ENCODE data around the gene SRSF7.
A peak's percentile ranks its signal among the peaks of the same experiment; 100 is the strongest.
"Not testable (repeated sequence)": the region's sequence is repeated elsewhere in the genome, so short reads cannot be mapped to it uniquely, and the experiment has no call there.

Gene SRSF7

DNA sequence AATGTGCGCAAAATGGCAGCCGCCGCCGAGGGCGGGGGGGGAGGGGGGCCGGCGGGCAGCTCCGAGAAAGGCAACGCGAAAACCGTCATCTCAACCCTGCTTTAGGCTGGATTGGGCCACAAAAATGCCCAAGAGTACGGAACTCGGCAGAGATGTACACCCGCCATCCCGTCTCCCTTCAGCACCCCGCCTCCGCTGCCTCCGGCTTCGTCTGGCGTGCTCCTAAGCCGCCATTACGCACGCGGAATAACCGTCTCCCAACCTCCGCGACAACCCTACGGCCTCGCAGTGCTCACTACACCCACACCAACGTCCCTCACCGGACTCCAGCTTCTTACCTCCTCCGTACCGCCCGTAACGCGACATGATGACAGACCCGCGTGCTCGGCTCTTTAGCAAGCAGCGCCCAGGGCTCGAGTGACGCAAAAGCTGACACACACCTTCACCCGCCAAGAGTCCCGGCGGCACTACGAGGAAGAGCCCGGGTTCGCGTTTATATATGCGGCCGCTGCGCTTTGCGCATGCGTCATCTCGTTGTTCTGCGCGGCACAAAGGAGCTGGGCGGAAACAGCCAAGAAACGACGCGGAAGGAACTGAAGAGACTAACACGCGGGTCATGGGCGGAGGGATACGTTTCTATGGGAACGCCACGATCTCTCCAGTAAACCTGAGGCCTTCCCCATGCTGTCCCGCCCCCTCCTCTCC, at the start of gene SRSF7:
TSS of gene SRSF7 (minus strand) at position 471 of the 705 bp plus-strand sequence. CDS start at position 366, 105 bp downstream.
- peak; percentile 98 to 99 for DNase-seq

DNA sequence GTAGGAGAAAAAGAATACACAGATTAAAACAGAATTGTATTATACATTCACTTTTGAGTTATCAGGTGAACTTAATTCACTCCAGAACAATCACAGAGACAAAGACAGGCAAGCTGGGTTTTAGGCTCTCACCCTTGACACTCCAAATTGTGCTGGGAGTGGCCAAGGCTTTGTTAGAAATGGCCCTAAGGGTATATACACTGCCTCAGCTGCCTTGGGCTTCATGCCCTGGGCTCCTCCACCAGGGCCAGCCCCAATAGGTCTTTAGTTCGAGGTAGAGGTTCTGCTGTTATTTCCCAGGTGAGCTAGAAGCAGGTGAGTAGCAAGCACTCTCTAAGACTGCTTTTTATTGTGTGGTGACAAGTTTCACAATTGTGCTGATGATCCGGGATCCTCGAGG, 46.8 kb upstream of the SRSF7 start:
- no peak for DNase-seq

DNA sequence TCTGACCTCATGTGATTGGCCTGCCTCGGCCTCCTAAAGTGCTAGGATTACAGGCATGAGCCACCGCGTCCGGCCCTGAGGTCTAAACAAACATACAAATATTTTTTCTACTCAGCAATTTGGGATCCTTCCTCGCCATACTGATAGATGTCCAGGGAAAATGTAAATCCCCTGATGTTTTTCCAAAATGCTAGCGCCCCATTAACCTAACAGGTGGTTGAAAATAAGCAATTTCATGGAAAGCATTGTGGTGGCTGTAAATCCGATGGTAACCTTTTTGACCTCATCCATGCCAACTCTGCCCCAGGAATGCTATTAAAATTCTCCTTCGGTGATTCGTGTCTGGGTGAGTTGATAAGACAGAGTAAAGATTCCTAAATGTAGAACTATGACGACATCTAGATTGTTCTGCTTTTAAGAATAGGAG, 46.1 kb upstream of the SRSF7 start:
- no peak for DNase-seq

DNA sequence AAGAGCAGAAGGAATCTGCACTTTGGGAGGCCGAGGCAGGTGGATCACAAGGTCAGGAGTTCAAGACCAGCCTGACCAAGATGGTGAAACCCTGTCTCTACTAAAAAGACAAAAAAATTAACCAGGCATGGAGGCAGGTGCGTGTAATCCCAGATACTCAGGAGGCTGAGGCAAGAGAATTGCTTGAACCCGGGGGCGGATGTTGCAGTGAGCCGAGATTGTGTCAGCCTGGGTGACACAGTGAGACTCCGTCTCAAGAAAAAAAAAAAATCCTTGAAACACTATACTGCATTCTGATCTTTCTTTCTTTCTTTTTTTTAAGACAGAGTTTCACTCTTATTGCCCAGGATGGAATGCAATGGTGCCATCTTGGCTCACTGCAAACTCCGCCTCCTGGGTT, 43.9 kb upstream of the SRSF7 start:
- DNase-seq, result not testable (repeated sequence)

DNA sequence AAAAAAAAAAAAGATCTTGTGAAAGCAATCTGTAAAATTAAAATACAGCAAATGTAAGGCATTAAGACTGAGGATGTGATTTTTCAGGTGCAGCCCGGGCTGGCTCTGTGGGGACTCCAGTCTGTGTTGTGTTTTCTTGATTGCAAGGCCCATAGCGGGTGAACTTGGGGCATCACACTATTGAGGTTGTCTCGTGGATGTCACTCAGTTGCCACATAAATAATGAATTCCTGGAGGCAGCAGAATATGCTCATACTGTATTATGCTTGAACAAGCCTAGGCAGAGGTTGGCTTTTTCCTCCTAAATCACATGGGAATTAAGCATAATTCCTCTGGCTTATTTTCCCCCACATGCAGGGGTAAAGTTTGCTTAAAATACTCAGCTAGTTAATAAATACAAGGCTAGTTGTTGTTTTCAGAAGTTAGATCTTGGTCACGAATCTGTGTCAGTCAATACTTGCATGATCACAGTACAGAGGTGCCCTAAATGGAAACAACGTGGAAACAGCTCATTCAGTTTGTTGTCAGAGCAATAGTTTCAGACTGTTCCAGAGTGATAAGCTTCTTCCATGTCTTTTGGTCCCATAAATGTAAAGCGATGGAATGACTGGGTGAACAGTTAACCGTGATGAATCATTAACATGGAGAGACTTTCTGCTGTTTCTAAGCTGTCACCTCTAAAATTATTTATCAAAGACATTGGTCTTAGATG, 43.2 kb upstream of the SRSF7 start:
- DNase-seq, result no peak

DNA sequence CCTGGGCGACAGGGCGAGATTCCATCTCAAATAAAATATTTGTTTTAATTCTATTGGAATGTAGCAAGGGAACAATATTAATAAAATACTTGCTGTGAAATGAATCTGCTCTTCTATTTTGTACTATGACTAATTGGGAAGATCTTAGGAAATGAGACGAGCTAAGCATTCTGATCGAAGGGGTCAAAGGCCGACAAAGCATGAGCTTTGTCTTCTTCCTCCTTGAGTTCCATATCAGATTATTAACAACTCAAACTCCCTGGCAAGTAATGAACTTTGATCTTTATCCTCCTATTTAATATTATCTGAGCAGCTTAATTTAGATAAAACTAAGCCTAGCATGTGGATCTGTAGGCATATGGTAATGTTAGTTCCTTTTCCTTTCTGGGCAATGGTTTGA, 42.4 kb upstream of the SRSF7 start:
- no peak for DNase-seq

DNA sequence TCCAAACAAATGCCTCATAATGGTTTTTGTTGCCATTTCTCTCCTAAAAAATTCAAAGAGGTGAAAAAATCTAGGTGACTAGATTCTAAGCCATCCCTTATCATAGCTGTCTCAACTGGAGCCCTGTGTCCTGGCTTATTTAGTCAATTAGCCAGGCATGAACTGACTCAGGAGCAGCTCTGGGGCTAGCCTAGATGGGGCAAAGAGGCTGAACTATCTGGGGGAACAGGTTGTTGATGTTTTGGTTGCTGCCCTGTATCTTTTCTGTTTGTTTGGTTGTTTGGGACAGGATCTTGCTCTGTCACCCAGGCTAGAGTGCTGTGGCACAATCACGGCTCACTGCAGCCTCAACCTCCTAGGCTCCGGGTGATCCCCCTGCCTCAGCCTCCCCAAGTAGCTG, 41.6 kb upstream of the SRSF7 start:
- DNase-seq, result no peak

DNA sequence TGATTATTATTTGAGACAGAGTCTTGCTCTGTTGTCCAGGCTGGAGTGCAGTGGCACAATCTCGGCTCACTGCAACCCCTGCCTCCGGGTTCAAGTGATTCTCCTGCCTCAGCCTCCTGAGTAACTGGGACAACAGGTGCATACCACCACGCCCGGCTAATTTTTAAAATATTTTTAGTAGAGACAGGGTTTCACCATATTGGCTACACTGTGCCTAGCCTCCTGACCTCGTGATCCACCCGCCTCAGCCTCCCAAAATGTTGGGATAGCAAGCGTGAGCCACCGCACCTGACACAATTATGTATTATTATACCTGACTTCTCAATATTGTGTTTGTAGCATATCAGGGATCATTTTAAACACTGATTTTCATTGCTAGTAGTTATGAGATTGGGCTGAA, 41.2 kb upstream of the SRSF7 start:
- DNase-seq, result not testable (repeated sequence)

DNA sequence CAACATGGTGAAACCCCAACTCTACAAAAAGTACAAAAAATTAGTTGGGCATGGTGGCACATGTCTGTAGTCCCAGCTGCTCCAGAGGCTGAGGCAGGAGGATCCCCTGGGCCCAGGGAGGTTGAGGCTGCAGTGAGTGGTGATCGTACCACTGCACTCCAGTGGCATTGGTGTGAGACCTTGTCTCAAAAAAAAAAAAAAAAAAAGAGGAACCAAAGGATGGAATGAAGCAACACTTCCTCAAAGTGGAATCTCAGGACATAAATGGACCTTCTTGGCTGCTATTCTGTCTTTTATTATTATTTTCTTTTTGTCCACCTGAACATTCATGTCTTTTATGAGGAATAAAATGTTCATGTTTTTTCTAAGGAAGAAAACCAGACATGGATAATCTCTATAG, 40.6 kb upstream of the SRSF7 start:
- DNase-seq, result no peak

DNA sequence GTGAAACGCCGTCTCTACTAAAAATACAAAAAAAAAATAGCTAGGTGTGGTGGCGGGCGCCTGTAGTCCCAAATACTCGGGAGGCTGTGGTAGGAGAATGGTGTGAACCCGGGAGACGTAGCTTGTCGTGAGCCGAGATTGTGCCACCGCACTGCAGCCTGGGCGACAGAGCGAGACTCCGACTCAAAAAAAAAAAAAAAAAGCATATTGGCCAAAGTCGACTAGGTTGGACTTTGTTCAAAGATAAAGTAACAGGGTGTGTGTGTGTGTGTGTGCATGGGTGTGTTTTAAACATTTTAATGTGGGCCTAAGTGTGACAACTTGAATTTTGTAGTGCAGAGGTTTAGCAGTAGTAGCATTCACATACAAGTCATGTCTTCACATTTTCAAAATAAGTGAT, 38.5 kb upstream of the SRSF7 start:
- no peak for DNase-seq

DNA sequence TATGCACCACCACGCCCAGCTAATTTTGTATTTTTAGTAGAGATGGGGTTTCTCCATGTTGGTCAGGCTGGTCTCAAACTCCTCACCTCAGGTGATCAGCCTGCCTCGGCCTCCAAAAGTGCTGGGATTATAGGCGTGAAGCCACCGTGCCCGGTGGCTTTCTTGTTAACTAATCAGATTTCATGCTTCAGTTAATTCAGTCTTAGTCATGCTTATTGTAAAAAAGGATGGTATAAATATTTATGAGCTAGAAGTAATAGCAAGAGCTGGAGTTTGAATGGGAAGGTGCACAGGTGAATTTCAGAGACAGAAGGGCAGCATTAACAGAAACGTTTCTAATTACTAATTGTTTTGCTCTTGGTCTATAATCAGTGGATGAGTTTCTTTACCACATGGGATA, 37.1 kb upstream of the SRSF7 start:
- DNase-seq, result no peak

DNA sequence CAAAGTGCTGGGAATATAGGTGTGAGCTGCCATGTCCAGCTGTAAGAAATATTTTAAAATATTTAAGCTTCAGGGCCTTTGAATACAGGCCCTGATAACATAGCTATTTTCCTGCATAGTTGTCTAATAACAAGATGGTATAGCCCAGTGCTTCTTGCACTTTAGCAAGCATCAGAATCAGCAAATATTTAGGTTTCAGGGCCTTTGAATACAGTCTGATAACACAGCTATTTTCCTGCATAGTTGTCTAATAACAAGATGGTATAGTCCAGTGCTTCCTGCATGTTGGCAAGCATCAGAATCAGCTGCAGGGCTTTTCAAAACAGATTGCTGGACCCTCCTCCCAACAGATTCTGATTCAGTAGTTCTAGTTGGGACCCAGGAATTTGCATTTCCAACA, 32.4 kb upstream of the SRSF7 start:
- DNase-seq, result peak in 1 of 2 experiments; percentile 14

DNA sequence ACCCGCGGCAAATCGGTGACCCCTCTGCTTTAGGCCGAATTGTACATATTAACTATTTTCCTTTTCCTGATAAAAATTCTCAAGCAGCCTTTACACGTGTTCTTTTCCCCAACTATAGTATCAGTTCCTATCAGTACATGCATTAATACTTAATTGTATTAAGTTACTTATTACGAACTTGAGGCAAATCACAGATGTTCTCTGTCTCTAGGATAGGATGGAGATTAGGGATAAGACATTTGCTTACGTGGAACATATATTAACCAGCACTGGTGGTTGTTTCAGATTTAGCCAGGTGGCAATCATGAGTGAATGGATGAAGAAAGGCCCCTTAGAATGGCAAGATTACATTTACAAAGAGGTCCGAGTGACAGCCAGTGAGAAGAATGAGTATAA, 27.5 kb upstream of the SRSF7 start:
- no peak for DNase-seq

DNA sequence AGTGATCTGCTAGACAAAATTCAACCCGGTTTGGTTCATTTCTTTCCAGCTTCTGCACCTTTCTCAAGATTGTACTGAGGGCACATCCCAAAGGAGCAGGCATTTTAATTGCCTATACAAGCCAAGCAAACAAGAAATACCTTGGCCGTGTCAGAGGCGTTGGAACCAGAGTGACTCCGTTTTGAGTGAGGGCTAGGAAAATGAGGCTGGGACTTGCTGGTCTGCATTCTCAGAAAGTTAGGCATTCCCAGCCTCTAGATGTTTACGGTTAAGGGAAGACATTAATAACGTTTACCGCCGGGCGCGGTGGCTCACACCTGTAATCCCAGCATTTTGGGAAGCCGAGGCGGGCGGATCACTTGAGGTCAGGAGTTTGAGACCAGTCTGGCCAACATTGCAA, 25.4 kb upstream of the SRSF7 start:
- DNase-seq, result no peak

DNA sequence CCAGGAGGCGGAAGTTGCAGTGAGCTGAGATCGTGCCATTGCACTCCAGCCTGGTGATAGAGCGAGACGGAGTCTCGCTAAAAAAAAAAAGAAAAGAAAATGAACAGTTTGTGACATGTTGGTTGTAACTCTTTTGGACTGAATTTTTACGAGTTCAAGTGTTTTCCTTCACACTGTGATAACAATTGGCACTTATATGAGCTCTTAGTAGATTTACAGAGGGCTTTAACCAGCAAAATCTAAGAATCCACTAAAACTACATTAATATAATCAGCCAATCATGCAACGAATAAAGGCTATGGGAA, 24.7 kb upstream of the SRSF7 start:
- no peak for DNase-seq

DNA sequence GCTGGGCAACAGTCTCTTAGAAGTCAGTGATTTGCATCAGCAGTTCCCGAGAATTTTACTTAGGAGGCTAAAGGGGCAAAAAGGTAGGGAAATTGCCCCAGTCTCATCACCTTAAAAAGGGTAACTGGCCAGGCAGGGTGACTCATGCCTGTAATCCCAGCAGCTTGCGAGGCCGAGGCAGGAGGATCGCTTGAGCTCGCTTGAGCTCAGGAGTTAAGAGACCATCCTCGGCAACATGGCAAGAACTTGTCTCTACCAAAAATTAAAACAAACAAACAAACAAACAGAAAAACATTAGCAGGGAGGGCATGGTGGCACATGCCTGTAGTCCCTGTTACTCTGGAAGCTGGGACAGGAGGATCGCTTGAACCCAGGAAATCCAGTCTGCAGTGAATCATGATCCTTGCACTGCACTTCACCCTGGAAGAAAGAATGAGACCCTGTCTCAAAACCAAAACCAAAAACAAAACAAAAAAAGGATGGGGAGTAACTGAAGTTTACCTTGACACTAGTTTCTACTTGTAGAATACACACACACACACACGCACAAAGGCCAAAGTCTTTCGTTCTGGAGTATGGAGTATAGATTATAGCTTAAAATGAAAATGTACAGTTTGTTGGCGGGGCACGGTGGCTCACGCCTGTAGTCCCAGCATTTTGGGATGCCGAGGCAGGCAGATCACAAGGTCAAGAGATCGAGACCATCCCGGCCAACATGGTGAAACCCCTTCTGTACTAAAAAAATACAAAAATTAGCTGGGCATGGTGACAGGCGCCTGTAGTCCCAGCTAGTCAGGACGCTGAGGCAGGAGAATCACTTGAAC, 24.1 kb upstream of the SRSF7 start:
- no peak for DNase-seq

DNA sequence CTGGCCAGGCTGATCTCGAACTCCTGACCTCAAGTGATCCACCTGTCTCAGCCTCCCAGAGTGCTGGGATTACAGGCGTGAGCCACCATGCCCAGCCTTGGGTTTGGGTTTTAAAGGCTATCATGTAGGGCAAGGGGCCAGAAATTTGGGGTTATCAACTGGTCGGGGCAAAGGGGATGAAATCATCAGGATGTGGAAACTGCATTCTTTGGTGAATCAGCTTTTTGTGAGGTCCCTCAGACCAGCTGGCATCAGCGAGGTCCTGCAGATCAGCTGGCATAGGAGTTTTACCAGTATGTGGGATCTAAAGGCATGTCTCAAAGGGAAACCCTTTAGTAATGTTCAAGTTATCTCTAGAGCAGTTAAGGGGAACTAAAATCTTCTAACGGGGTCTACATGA, 20.5 kb upstream of the SRSF7 start:
- no peak for DNase-seq

DNA sequence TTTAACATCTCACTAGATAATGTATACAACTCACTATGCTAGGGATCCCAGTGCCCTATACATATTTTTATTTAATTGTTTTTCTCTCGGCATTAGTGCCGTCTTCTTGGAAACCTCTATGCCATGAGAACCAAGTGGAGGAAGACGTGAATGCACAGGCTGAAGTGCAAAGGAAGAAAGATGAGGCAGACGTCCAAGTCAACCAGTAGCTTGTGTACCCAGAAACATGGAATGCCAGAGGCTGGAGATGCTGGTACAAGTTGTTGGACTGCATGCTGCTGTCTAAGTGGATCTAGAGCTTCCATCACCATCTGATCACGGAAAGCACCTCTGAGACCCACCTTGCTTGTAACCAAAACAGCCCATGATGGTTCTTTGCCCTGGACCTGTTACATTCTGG, 14.4 kb upstream of the SRSF7 start:
- DNase-seq, result no peak

DNA sequence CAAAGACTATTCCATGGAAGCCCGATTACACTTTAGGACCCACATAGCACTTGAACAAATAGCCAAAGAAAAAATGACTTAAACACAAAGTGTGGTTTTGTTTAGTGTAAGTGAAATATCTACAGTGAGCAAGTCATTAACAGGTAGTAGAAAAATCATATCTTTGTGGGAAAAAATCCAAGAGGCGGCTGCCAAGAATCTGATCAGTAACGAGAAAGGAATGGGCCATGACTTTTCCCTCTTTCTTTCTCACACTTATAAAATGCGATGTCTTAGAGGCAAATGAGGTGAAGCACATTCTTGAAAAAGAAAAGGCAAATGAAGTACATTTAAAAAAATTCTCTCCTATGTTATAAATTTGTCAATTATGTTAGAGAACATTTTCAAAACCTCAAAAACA, 14.0 kb upstream of the SRSF7 start:
- DNase-seq, result no peak

DNA sequence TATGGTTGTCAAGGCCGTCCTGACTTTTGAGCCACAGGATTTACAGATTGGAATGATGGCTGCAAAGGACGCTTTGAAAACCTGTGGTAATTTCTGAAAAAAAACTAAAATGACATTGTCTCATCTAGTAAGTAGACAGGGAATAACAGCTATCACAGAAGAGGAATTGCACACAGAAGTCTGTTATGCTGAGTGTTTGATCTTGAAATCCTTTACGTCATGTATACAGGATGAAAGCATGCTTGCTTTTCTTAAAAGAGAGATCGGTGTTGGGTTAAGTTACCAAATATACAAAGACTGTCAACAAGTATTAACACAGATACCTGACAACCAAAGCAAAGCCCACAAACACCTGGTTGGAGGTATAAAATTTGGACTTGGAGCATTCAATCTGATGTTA, 12.6 kb upstream of the SRSF7 start:
- no peak for DNase-seq

DNA sequence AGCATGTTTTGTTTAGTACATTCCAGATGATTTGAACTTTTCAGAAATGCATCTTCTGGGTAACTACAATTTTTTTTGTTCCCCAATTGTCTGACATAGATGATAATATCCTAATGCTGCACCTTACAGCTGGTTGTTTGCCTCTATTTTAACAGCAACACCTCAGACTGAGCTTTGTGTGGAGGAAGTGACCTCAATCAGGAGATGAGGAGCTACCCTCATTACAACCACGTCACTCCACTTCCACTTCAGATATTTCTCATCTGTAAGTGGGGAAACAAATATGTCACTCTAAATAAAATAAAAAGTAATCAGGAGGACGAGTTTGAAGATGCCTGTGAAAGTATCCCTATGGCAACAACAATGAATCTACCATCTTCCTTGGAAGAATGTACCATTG, 12.1 kb upstream of the SRSF7 start:
- no peak for DNase-seq

DNA sequence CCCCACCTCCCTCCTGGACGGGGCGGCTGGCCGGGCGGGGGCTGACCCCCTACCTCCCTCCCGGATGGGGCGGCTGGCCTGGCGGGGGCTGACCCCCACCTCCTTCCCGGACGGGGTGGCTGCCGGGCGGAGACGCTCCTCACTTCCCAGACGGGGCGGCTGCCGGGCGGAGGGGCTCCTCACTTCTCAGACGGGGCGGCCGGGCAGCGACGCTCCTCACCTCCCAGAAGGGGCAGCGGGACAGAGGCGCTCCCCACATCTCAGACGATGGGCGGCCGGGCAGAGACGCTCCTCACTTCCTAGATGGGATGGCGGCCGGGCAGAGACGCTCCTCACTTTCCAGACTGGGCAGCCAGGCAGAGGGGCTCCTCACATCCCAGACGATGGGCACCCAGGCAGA, 4.7 kb upstream of the SRSF7 start:
- DNase-seq, result not testable (repeated sequence)

DNA sequence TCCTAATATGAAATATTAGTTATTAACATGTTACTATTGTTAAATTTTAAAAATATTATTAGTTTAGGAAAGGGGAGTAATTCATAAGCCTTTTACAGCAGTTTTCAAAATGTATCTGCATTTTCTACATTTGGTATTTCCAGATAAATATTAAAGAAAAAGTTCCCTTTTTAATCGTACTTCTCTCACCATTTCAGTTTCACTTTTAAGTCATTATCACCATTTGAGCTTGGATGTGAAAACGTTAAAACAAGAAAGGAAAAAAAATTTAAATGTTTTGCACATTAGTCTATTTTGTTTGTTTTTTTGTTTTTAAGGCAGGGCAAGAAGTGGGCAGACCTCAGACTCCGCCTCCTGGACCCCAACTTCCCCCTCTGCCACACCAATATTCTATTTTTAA, 3.3 kb upstream of the SRSF7 start:
- DNase-seq, result no peak

DNA sequence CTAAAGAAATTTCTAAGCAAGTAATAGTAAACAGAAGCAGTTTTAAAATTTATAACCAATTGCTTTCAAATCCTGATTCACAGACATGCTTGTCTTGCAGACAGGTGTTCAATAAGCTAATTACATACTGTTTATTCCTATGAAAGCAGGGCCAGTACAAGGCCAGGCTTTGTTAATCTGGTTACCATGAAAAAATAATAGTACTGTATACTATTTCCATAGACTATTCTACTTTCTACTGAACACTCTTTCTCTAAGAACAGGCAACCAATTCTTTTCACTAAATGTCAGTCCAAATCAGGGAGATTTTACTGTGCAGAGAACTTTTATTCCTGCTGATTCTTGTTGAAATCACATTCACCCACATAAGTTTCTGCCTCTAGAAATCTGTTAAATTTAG, 2.9 kb upstream of the SRSF7 start:
- DNase-seq, result peak in 1 of 2 experiments; percentile 10

Measured in NCI-H526 (cell line).